GM18502 (cell line): ENCODE measurements around the gene CPAMD8.
A peak's percentile ranks its signal among the peaks of the same experiment; 100 is the strongest.

Experiments
- ATAC-seq: cut with Tn5 transposase; IDR thresholded peaks from one replicate; pipeline ENCODE4 v1.9.1; 2021; ENCODE audit warnings: mild to moderate bottlenecking; ENCODE audit not compliant: unreplicated experiment, poor library complexity

The CPAMD8 gene

GRCh38 chr19:16922949-16923348 is 103.7 kb downstream of the CPAMD8 start:
- no peak for ATAC-seq

GRCh38 chr19:16922592-16922934 is 104.0 kb downstream of the CPAMD8 start:
- ATAC-seq: no peak

- no peak for ATAC-seq
Measured at GRCh38 chr19:16921766-16922591, 104.6 kb downstream of the CPAMD8 start.

GRCh38 chr19:16920816-16921529 is 105.6 kb downstream of the CPAMD8 start:
- no peak for ATAC-seq

GRCh38 chr19:16919496-16919895 is 107.1 kb downstream of the CPAMD8 start:
- ATAC-seq: no peak

GRCh38 chr19:16917401-16917800 is 109.2 kb downstream of the CPAMD8 start:
- ATAC-seq: no peak

- ATAC-seq: no peak
Measured at GRCh38 chr19:16915734-16916133, 110.9 kb downstream of the CPAMD8 start.

GRCh38 chr19:16915135-16915534 is 111.5 kb downstream of the CPAMD8 start:
- ATAC-seq: no peak

- no peak for ATAC-seq
Measured at GRCh38 chr19:16914421-16914820, 112.2 kb downstream of the CPAMD8 start.

- ATAC-seq: no peak
Measured at GRCh38 chr19:16912780-16913179, 113.8 kb downstream of the CPAMD8 start.

- ATAC-seq: no peak
Measured at GRCh38 chr19:16911046-16911445, 115.6 kb downstream of the CPAMD8 start.

GRCh38 chr19:16908759-16909158 is 117.9 kb downstream of the CPAMD8 start:
- ATAC-seq: no peak

GRCh38 chr19:16904599-16904998 is 122.0 kb downstream of the CPAMD8 start:
- ATAC-seq: no peak

GRCh38 chr19:16903347-16903746 is 123.3 kb downstream of the CPAMD8 start:
- ATAC-seq: no peak

- ATAC-seq: no peak
Measured at GRCh38 chr19:16902545-16902944, 124.1 kb downstream of the CPAMD8 start.

GRCh38 chr19:16901491-16902175 is 125.0 kb downstream of the CPAMD8 start:
- ATAC-seq: no peak

- no peak for ATAC-seq
Measured at GRCh38 chr19:16899566-16900075, 127.0 kb downstream of the CPAMD8 start.

- no peak for ATAC-seq
Measured at GRCh38 chr19:16898361-16899015, 128.1 kb downstream of the CPAMD8 start.

GRCh38 chr19:16897856-16898161 is 128.8 kb downstream of the CPAMD8 start:
- no peak for ATAC-seq

- peak; percentile 57 for ATAC-seq
Measured at GRCh38 chr19:16897029-16897855, 129.4 kb downstream of the CPAMD8 start.
